HepG2 (cell line): ENCODE measurements around the gene LIPT2. TPM values are rescaled to one million over a fixed set of nuclear protein-coding genes. Genes with fewer than 3 reads are reported as not detected.

Source experiments
- CBX2 ChIP-seq, 2 experiments: fragments of 200-600 bp in 1 of 2; sonication (generic); formaldehyde crosslinking in 1 of 2; IDR thresholded peaks; 2 replicates each; pipeline versions ENCODE4 v1.7.0 to v1.8.1; 2018 to 2022; ENCODE audit warnings: low read depth in 2 of 2, low read length in 1 of 2, mild to moderate bottlenecking in 1 of 2, missing genetic modification reagents in 1 of 2
- CSRNP2 ChIP-seq: sonication (generic); formaldehyde crosslinking; conservative IDR thresholded peaks from 2 replicates; pipeline ENCODE4 v1.8.0; 2022; ENCODE audit warnings: low read depth, missing genetic modification reagents
- HNRNPL ChIP-seq: fragments of 200-400 bp; formaldehyde crosslinking; IDR thresholded peaks from 2 replicates; pipeline ENCODE4 v1.6.1; 2017; ENCODE audit warnings: mild to moderate bottlenecking, low read depth, low read length
- PLSCR1 ChIP-seq: sonication (generic); formaldehyde crosslinking; IDR thresholded peaks from 2 replicates; pipeline ENCODE4 v1.5.0; 2020; ENCODE audit warnings: missing genetic modification reagents, mild to moderate bottlenecking, borderline replicate concordance
- RARA ChIP-seq: IDR thresholded peaks from 2 replicates; pipeline ENCODE4 v1.6.1; 2016; ENCODE audit warnings: missing genetic modification reagents, missing compliant biosample characterization
- SCMH1 ChIP-seq: sonication (generic); formaldehyde crosslinking; IDR thresholded peaks from 2 replicates; pipeline ENCODE4 v1.9.0; 2021; ENCODE audit warnings: missing genetic modification reagents, mild to moderate bottlenecking, borderline replicate concordance
- TOE1 ChIP-seq: sonication (generic); formaldehyde crosslinking; IDR thresholded peaks from 2 replicates; pipeline ENCODE4 v1.4.0; 2020; ENCODE audit warnings: mild to moderate bottlenecking, missing genetic modification reagents
- ZGPAT ChIP-seq: IDR thresholded peaks from 2 replicates; pipeline ENCODE4 v1.6.1; 2016; ENCODE audit warnings: mild to moderate bottlenecking
- ZIK1 ChIP-seq: sonication (generic); formaldehyde crosslinking; IDR thresholded peaks from 2 replicates; pipeline ENCODE4 v1.5.0; 2020; ENCODE audit warnings: mild to moderate bottlenecking, low read depth, missing genetic modification reagents, borderline replicate concordance
- ZNF362 ChIP-seq: sonication (generic); formaldehyde crosslinking; IDR thresholded peaks from 2 replicates; pipeline ENCODE4 v1.4.0; 2020; ENCODE audit warnings: missing genetic modification reagents, mild to moderate bottlenecking, borderline replicate concordance
- ZNF616 ChIP-seq: sonication (generic); formaldehyde crosslinking; IDR thresholded peaks from 2 replicates; pipeline ENCODE4 v1.5.0; 2020; ENCODE audit warnings: low read depth, mild to moderate bottlenecking, missing genetic modification reagents
- polyA plus RNA-seq, 8 experiments: library from polyadenylated mRNA; depleted of rRNA in 3 of 8; stranded (reverse) in 7 of 8; unstranded in 1 of 8; fragments of >200 nt; fragmentation: Illumina TruSeq in 4 of 8; extraction: Trizol in 4 of 8; gene quantifications; 2 replicates each; pipeline versions ENCODE4 v1.2.1 to v1.2.3, GENCODE V29; 2011 to 2016; ENCODE audit warnings: low read depth in 4 of 8, missing spikeins in 1 of 8, mixed read lengths in 1 of 8; ENCODE audit not compliant: insufficient read depth in 1 of 8
- total RNA-seq, 5 experiments: library from RNA; depleted of rRNA; stranded (reverse); fragments of >200 nt; fragmentation: Illumina TruSeq; extraction: Trizol; gene quantifications; 2 replicates each; pipeline ENCODE4 v1.2.3, GENCODE V29; 2016; ENCODE audit warnings: low read depth in 1 of 5
- TF ChIP-seq, protein P1 (sequence below): IDR thresholded peaks from 2 replicates; pipeline ENCODE4 v1.6.1; 2016; ENCODE audit warnings: missing compliant biosample characterization, missing genetic modification reagents, borderline replicate concordance
- TF ChIP-seq, protein P2 (sequence below): sonication (generic); formaldehyde crosslinking; IDR thresholded peaks from 2 replicates; pipeline ENCODE4 v1.8.0; 2023; ENCODE audit warnings: mild to moderate bottlenecking, missing genetic modification reagents
- TF ChIP-seq, protein P3 (sequence below): IDR thresholded peaks from 2 replicates; pipeline ENCODE4 v1.6.1; 2012; ENCODE audit warnings: inconsistent platforms
- TF ChIP-seq, protein P4 (sequence below): sonication (generic); formaldehyde crosslinking; IDR thresholded peaks from 2 replicates; pipeline ENCODE4 v1.4.0; 2020; ENCODE audit warnings: mild to moderate bottlenecking, missing genetic modification reagents

The LIPT2 gene
- total and polyA plus RNA-seq, 2 of the 13 experiments (the other 11 are each of a cell fraction or from before 2014, with no cell fraction given), result 3.0 to 5.6 TPM

DNA sequence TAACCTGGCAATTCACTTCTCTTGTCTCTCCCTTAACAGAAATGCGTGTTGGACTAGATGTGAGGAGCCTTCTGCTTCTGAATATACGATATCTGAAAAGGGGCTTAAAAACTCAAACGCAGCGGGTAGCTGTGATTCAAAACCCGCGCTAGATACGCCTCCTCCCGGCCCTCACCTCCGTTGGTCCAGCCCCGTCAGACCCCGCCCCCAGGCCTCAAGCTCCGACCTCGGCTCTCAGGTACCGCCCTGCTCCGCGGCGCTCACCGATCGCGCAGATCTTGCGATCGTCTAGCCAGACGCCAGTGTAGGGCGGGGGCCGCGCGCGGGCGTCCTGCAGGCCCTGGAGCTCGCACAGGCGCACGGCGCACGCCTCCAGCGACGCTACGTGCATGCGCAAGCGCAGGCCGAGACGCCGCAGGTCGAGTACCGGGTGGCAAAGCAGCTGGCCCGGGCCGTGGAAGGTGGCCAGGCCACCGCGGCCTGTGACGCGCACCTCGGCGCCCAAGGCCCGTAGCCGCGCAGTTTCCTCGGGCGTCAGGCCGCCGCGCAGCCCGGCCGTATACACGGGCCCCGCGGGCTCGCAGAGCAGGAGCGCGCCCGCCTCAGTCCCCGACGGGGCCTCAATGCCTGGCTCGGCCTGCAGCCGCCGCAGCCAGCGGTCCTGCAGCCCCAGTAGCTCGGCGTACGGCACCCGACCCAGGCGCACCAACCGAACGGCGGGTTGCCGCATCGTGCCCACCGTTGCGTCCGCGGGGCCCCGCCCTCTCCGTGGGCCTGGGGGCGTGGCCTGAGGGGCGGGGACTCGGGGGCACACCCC lies at the start of gene LIPT2 (continued):
- TF ChIP-seq, protein P1, sequence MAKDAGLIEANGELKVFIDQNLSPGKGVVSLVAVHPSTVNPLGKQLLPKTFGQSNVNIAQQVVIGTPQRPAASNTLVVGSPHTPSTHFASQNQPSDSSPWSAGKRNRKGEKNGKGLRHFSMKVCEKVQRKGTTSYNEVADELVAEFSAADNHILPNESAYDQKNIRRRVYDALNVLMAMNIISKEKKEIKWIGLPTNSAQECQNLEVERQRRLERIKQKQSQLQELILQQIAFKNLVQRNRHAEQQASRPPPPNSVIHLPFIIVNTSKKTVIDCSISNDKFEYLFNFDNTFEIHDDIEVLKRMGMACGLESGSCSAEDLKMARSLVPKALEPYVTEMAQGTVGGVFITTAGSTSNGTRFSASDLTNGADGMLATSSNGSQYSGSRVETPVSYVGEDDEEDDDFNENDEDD (CRISPR knock-in tag), result peak; percentile 70; the same call in 1 of the 2 replicates
- TF ChIP-seq TOE1 (CRISPR knock-in tag), result no peak
- TF ChIP-seq ZNF362 (CRISPR knock-in tag), result peak; percentile 66; the same call in 1 of the 2 replicates
- no peak for TF ChIP-seq HNRNPL
- no peak for TF ChIP-seq CSRNP2 (CRISPR knock-in tag)
- TF ChIP-seq SCMH1 (CRISPR knock-in tag), result no peak
- peak; percentile 81; the same call in 1 of the 2 replicates for TF ChIP-seq ZNF616
- TF ChIP-seq ZGPAT (CRISPR knock-in tag), result peak; percentile 72
- peak; percentile 90; the same call in 1 of the 2 replicates for TF ChIP-seq ZIK1 (CRISPR knock-in tag)
- TF ChIP-seq, protein P2, sequence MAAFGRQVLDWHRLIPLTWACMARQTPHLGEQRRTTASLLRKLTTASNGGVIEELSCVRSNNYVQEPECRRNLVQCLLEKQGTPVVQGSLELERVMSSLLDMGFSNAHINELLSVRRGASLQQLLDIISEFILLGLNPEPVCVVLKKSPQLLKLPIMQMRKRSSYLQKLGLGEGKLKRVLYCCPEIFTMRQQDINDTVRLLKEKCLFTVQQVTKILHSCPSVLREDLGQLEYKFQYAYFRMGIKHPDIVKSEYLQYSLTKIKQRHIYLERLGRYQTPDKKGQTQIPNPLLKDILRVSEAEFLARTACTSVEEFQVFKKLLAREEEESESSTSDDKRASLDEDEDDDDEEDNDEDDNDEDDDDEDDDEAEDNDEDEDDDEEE (CRISPR knock-in tag), result peak; percentile 99
- TF ChIP-seq, protein P3, sequence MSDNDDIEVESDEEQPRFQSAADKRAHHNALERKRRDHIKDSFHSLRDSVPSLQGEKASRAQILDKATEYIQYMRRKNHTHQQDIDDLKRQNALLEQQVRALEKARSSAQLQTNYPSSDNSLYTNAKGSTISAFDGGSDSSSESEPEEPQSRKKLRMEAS, result peak; percentile 90
- no peak for TF ChIP-seq CBX2 (IDR thresholded peaks at IDR 0.05; ENCODE audit: low read depth, low read length)
- TF ChIP-seq CBX2 (CRISPR knock-in tag; IDR thresholded peaks at IDR 0.05; ENCODE audit: low read depth), result 0 out of 2 replicates have a peak, but pooled peaks have one; percentile 19
- TF ChIP-seq, protein P4, sequence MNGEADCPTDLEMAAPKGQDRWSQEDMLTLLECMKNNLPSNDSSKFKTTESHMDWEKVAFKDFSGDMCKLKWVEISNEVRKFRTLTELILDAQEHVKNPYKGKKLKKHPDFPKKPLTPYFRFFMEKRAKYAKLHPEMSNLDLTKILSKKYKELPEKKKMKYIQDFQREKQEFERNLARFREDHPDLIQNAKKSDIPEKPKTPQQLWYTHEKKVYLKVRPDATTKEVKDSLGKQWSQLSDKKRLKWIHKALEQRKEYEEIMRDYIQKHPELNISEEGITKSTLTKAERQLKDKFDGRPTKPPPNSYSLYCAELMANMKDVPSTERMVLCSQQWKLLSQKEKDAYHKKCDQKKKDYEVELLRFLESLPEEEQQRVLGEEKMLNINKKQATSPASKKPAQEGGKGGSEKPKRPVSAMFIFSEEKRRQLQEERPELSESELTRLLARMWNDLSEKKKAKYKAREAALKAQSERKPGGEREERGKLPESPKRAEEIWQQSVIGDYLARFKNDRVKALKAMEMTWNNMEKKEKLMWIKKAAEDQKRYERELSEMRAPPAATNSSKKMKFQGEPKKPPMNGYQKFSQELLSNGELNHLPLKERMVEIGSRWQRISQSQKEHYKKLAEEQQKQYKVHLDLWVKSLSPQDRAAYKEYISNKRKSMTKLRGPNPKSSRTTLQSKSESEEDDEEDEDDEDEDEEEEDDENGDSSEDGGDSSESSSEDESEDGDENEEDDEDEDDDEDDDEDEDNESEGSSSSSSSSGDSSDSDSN, result peak; percentile 95
- no peak for TF ChIP-seq PLSCR1 (CRISPR knock-in tag)
- 0 out of 2 replicates have a peak, but pooled peaks have one; percentile 2 for TF ChIP-seq RARA (CRISPR knock-in tag)
